HepG2 (cell line): ENCODE data around the gene ZBTB7A. TPM values are rescaled to one million over a fixed set of nuclear protein-coding genes. Genes with fewer than 3 reads are reported as not detected.

Experiments
- ATAC-seq: fragments of 200-7000 bp; cut with Tn5 transposase; 3 replicates; pipeline ENCODE4 v1.9.1; 2020; ENCODE audit warnings: mild to moderate bottlenecking, moderate library complexity
- BruUV-seq: library from RNA; stranded (reverse); fragments of 400-500 nt; replicated peaks from 2 replicates; lab custom pipeline; 2021; lab: Mats Ljungman, UMichigan
- CTCF ChIA-PET: fragments of 300-600 bp; formaldehyde crosslinking; extraction: SDS; loops from one replicate; lab custom pipeline; 2021; ENCODE audit warnings: low total read pairs, inconsistent platforms, low intra/inter-chr PET ratio; lab: Yijun Ruan, JAX
- POLR2A ChIA-PET: fragments of 350-600 bp; sonication (Branson Sonifier 250); formaldehyde crosslinking; loops from one replicate; lab custom pipeline; 2020; ENCODE audit warnings: antibody characterized with exemption, inconsistent platforms; lab: Yijun Ruan, JAX
- DNase-seq: peaks from one replicate; pipeline ENCODE4 v3.0.0-alpha.2; 2015; ENCODE audit warnings: low spot score
- FAIRE-seq: peaks from 3 replicates; lab custom pipeline; 2011; peaks lifted over from hg19 to GRCh38; lab: Jason Lieb, UNC
- H2AFZ ChIP-seq: one replicate; pipeline ENCODE4 v1.6.1; 2011; ENCODE audit warnings: low read length, inconsistent platforms
- H3K27ac ChIP-seq: fragments of 300-600 bp; 3 replicates; pipeline ENCODE4 v1.8.0; 2011; ENCODE audit warnings: mixed run types, mild to moderate bottlenecking, mixed read lengths, low read length, inconsistent platforms; ENCODE audit not compliant: insufficient read depth; ENCODE audit errors: extremely low read length
- H3K27me3 ChIP-seq, 2 experiments: fragments of 200-600 bp in 1 of 2; 2 replicates in 1 of 2; 3 replicates in 1 of 2; pipeline versions ENCODE4 v1.6.0 to v1.8.0; 2011; ENCODE audit warnings: low read length in 2 of 2, mild to moderate bottlenecking in 2 of 2, moderate library complexity in 2 of 2, inconsistent platforms in 1 of 2; ENCODE audit not compliant: insufficient read depth in 2 of 2, control insufficient read depth in 1 of 2
- H3K36me3 ChIP-seq, 2 experiments: fragments of 200-600 bp in 1 of 2; replicated peaks in 1 of 2; 2 replicates in 1 of 2; 3 replicates in 1 of 2; pipeline versions ENCODE4 v1.5.1 to v1.8.0; 2011; ENCODE audit warnings: low read length in 2 of 2, inconsistent platforms in 1 of 2; ENCODE audit not compliant: insufficient read depth in 2 of 2, control insufficient read depth in 1 of 2
- H3K4me1 ChIP-seq: 2 replicates; pipeline ENCODE4 v1.5.1; 2012; ENCODE audit warnings: low read length, inconsistent platforms; ENCODE audit not compliant: insufficient read depth
- H3K4me2 ChIP-seq: 2 replicates; pipeline ENCODE4 v1.6.0; 2011; ENCODE audit warnings: low read depth, low read length, inconsistent platforms
- H3K4me3 ChIP-seq, 3 experiments: fragments of 200-600 bp in 1 of 3; sonication (generic), shearing (Covaris generic) in 1 of 3; replicated peaks in 1 of 3; 2 replicates each; pipeline ENCODE4 v1.5.1; 2011 to 2016; ENCODE audit warnings: low read length in 3 of 3, inconsistent platforms in 2 of 3, low read depth in 2 of 3, mild to moderate bottlenecking in 2 of 3, control low read depth in 1 of 3, mixed read lengths in 1 of 3; ENCODE audit not compliant: insufficient read depth in 1 of 3
- H3K79me2 ChIP-seq: one replicate; pipeline ENCODE4 v1.6.1; 2011; ENCODE audit warnings: low read length, inconsistent platforms; ENCODE audit not compliant: insufficient read depth
- H3K9ac ChIP-seq: 2 replicates; pipeline ENCODE4 v1.6.0; 2011; ENCODE audit warnings: mild to moderate bottlenecking, low read depth, low read length, inconsistent platforms; ENCODE audit not compliant: insufficient read depth
- H3K9me3 ChIP-seq: 2 replicates; pipeline ENCODE4 v1.5.1; 2012; ENCODE audit warnings: mild to moderate bottlenecking, low read length
- H4K20me1 ChIP-seq: 2 replicates; pipeline ENCODE4 v1.6.0; 2011; ENCODE audit warnings: inconsistent platforms, mild to moderate bottlenecking, low read length, moderate library complexity; ENCODE audit not compliant: insufficient read depth
- AFF4 ChIP-seq: sonication (generic); formaldehyde crosslinking; IDR thresholded peaks from 2 replicates; pipeline ENCODE4 v1.4.0; 2020; ENCODE audit warnings: missing genetic modification reagents
- AGO2 ChIP-seq: fragments of 200-400 bp; formaldehyde crosslinking; optimal IDR thresholded peaks from 2 replicates; pipeline ENCODE3; 2017; ENCODE audit warnings: mild to moderate bottlenecking, low read depth, low read length, moderate library complexity
- E2F1 ChIP-seq: sonication (generic); formaldehyde crosslinking; IDR thresholded peaks from 2 replicates; pipeline ENCODE4 v1.5.0; 2020; ENCODE audit warnings: missing genetic modification reagents
- GTF3A ChIP-seq: sonication (generic); formaldehyde crosslinking; conservative IDR thresholded peaks from 2 replicates; pipeline ENCODE4 v1.4.0; 2020; ENCODE audit warnings: mild to moderate bottlenecking, missing genetic modification reagents
- IKZF4 ChIP-seq: sonication (generic); formaldehyde crosslinking; IDR thresholded peaks from 2 replicates; pipeline ENCODE4 v1.5.1; 2020; ENCODE audit warnings: borderline replicate concordance, mild to moderate bottlenecking, low read depth, missing genetic modification reagents; ENCODE audit errors: not compliant biosample characterization
- MEIS1 ChIP-seq: sonication (generic); formaldehyde crosslinking; IDR thresholded peaks from 2 replicates; pipeline ENCODE4 v1.9.0; 2021; ENCODE audit warnings: mild to moderate bottlenecking, missing genetic modification reagents, moderate library complexity, borderline replicate concordance
- POLR2G ChIP-seq: fragments of 200-400 bp; formaldehyde crosslinking; IDR thresholded peaks from 2 replicates; pipeline ENCODE4 v1.6.1; 2018; ENCODE audit warnings: mild to moderate bottlenecking, low read depth, low read length, moderate library complexity
- SALL2 ChIP-seq: sonication (generic); formaldehyde crosslinking; IDR thresholded peaks from 2 replicates; pipeline ENCODE4 v1.8.1; 2023; ENCODE audit warnings: mild to moderate bottlenecking, missing genetic modification reagents, inconsistent platforms
- TRAFD1 ChIP-seq: sonication (generic); formaldehyde crosslinking; IDR thresholded peaks from 2 replicates; pipeline ENCODE4 v1.5.1; 2020; ENCODE audit warnings: missing genetic modification reagents, mild to moderate bottlenecking, borderline replicate concordance
- TRIM24 ChIP-seq: sonication (generic); formaldehyde crosslinking; IDR thresholded peaks from 2 replicates; pipeline ENCODE4 v1.8.0; 2022; ENCODE audit warnings: mild to moderate bottlenecking, missing genetic modification reagents
- ZC3H13 ChIP-seq: sonication (generic); formaldehyde crosslinking; IDR thresholded peaks from 2 replicates; pipeline ENCODE4 v1.8.1; 2023; ENCODE audit warnings: mild to moderate bottlenecking, missing genetic modification reagents, moderate library complexity
- ZFP37 ChIP-seq: sonication (generic); formaldehyde crosslinking; IDR thresholded peaks from 2 replicates; pipeline ENCODE4 v1.4.0; 2020; ENCODE audit warnings: missing genetic modification reagents, borderline replicate concordance
- ZFP90 ChIP-seq: sonication (generic); formaldehyde crosslinking; IDR thresholded peaks from 2 replicates; pipeline ENCODE4 v1.8.0; 2022; ENCODE audit warnings: missing genetic modification reagents, mild to moderate bottlenecking, inconsistent platforms, borderline replicate concordance
- ZNF550 ChIP-seq: sonication (generic); formaldehyde crosslinking; IDR thresholded peaks from 2 replicates; pipeline ENCODE4 v1.4.0; 2020; ENCODE audit warnings: mild to moderate bottlenecking, missing genetic modification reagents, borderline replicate concordance
- ZNF75D ChIP-seq: sonication (generic); formaldehyde crosslinking; IDR thresholded peaks from 2 replicates; pipeline ENCODE4 v1.8.1; 2023; ENCODE audit warnings: missing genetic modification reagents, mild to moderate bottlenecking, borderline replicate concordance
- WGBS: methylation state at CpG from one replicate; pipeline ENCODE4 v1.1.6; 2017; ENCODE audit warnings: low lambda C conversion rate; 5-methylcytosine and 5-hydroxymethylcytosine counted together
- in situ Hi-C: cut with HindIII; loops from 2 replicates; pipeline ENCODE4 v1.10.0; 2017; ENCODE audit warnings: low pct_unique_long_range_greater_than_20kb; ENCODE audit not compliant: extremely low pct_ligation_motif_present
- intact Hi-C: fragments of 100-400 bp; cut with micrococcal nuclease; formaldehyde crosslinking; loops from one replicate; pipeline ENCODE4 v1.10.0; 2022; ENCODE audit not compliant: unreplicated experiment
- polyA plus RNA-seq, 8 experiments: library from polyadenylated mRNA; depleted of rRNA in 3 of 8; stranded (reverse) in 7 of 8; unstranded in 1 of 8; fragments of >200 nt; fragmentation: Illumina TruSeq in 4 of 8; extraction: Trizol in 4 of 8; gene quantifications; 2 replicates each; pipeline versions ENCODE4 v1.2.1 to v1.2.3, GENCODE V29; 2011 to 2016; ENCODE audit warnings: low read depth in 4 of 8, missing spikeins in 1 of 8, mixed read lengths in 1 of 8; ENCODE audit not compliant: insufficient read depth in 1 of 8
- total RNA-seq, 5 experiments: library from RNA; depleted of rRNA; stranded (reverse); fragments of >200 nt; fragmentation: Illumina TruSeq; extraction: Trizol; gene quantifications; 2 replicates each; pipeline ENCODE4 v1.2.3, GENCODE V29; 2016; ENCODE audit warnings: low read depth in 1 of 5
- TF ChIP-seq, protein P1 (sequence below): sonication (generic); formaldehyde crosslinking; IDR thresholded peaks from 2 replicates; pipeline ENCODE4 v1.5.0; 2020; ENCODE audit warnings: mild to moderate bottlenecking, low read depth, missing genetic modification reagents, borderline replicate concordance

Gene ZBTB7A
- total and polyA plus RNA-seq, 2 of the 13 experiments (the other 11 are each of a cell fraction or from before 2014, with no cell fraction given), result 3.6 to 4.0 TPM

- Histone ChIP-seq H3K4me3 (no peak overlapping the region), H3K9ac (no peak overlapping the region), H3K4me1 (peaks cover under 1% of the 10 kb centered on the region; the same call in 1 of the 2 replicates), H2AFZ (no peak overlapping the region), H3K27ac (no peak overlapping the region), H3K9me3 (no peaks in the 10 kb centered on the region), H3K4me2 (no peak overlapping the region), H3K79me2 (peaks cover 21% of the 10 kb centered on the region), H3K36me3 (peaks cover 18 to 31% of the 10 kb centered on the region in 2 experiments; a peak in 4 of 5 replicates), H3K27me3 (no peaks in the 10 kb centered on the region), H4K20me1 (peaks cover 16% of the 10 kb centered on the region; the same call in 1 of the 2 replicates)
- intact Hi-C loops (no loop called here), in situ Hi-C loops (no loop called here)
- no peak for DNase-seq
- POLR2A ChIA-PET, result interaction anchor here (0.6 to 1.3 kb wide), 3 partner anchors 11 to 38 kb away, joined by 3 read pairs; partner anchors contain the start of gene PIAS4
- ATAC-seq, result no peak
- no peak for FAIRE-seq
- BruUV-seq, result no TSS peak
- CTCF ChIA-PET, result no interaction called here
- 95% methylated on average over 28 of the region's 32 CpGs for WGBS
- TF ChIP-seq ZNF550 (no peak), AGO2 (peak; percentile 55), AFF4 (CRISPR knock-in tag) (no peak), TRAFD1 (CRISPR knock-in tag) (no peak), MEIS1 (CRISPR knock-in tag) (no peak), POLR2G (peak; percentile 39; the same call in 1 of the 2 replicates), ZFP37 (CRISPR knock-in tag) (no peak), SALL2 (CRISPR knock-in tag) (no peak), ZNF75D (CRISPR knock-in tag) (no peak), IKZF4 (CRISPR knock-in tag) (no peak), E2F1 (CRISPR knock-in tag) (no peak), GTF3A (no peak), TRIM24 (no peak), ZFP90 (CRISPR knock-in tag) (no peak), ZC3H13 (CRISPR knock-in tag) (no peak)
- TF ChIP-seq, protein P1, sequence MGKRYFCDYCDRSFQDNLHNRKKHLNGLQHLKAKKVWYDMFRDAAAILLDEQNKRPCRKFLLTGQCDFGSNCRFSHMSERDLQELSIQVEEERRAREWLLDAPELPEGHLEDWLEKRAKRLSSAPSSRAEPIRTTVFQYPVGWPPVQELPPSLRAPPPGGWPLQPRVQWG (CRISPR knock-in tag), result no peak
Measured at GRCh38 chr19:4045597-4046361, 20.9 kb downstream of the ZBTB7A start.
